GM12865 (cell line): ENCODE data around the gene KCNJ16.
"Not testable (repeated sequence)": the region's sequence is repeated elsewhere in the genome, so short reads cannot be mapped to it uniquely, and the experiment has no call there.

ENCODE experiments used
- DNase-seq: peaks from one replicate; pipeline ENCODE4 v3.0.0; 2010; ENCODE audit warnings: low read depth
- H3K4me3 ChIP-seq: 2 replicates; pipeline ENCODE4 v1.5.1; 2011; ENCODE audit warnings: mild to moderate bottlenecking, low read depth, low read length, control low read depth
- TF ChIP-seq, protein P1 (sequence below): IDR thresholded peaks from 2 replicates; pipeline ENCODE4 v1.5.1; 2011; ENCODE audit warnings: low read length, control low read depth, low read depth, inconsistent platforms; ENCODE audit not compliant: insufficient read depth; ENCODE audit errors: missing control alignments

Gene KCNJ16

DNA sequence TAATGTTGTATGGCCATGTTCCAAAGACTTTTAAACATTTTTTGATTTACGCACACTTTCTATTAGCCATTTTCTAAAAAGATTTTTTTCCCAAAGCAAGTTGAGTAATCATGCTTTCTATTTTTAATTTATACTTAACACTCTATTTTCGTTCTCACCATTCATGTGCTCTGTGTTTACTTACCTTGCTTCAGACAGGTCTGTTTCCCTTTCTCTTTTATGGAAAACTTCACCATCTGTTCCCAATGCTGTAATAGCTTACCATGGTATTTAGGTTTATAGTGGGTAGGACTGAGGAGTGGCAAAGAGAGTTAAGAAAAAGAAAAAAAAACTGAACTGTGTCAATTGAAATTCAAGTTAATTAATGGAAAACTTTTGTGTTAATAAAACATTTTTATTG lies 37.5 kb upstream of the KCNJ16 start:
- TF ChIP-seq, protein P1, sequence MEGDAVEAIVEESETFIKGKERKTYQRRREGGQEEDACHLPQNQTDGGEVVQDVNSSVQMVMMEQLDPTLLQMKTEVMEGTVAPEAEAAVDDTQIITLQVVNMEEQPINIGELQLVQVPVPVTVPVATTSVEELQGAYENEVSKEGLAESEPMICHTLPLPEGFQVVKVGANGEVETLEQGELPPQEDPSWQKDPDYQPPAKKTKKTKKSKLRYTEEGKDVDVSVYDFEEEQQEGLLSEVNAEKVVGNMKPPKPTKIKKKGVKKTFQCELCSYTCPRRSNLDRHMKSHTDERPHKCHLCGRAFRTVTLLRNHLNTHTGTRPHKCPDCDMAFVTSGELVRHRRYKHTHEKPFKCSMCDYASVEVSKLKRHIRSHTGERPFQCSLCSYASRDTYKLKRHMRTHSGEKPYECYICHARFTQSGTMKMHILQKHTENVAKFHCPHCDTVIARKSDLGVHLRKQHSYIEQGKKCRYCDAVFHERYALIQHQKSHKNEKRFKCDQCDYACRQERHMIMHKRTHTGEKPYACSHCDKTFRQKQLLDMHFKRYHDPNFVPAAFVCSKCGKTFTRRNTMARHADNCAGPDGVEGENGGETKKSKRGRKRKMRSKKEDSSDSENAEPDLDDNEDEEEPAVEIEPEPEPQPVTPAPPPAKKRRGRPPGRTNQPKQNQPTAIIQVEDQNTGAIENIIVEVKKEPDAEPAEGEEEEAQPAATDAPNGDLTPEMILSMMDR: no peak
- no peak overlapping the region for H3K4me3 ChIP-seq
- no peak for DNase-seq

DNA sequence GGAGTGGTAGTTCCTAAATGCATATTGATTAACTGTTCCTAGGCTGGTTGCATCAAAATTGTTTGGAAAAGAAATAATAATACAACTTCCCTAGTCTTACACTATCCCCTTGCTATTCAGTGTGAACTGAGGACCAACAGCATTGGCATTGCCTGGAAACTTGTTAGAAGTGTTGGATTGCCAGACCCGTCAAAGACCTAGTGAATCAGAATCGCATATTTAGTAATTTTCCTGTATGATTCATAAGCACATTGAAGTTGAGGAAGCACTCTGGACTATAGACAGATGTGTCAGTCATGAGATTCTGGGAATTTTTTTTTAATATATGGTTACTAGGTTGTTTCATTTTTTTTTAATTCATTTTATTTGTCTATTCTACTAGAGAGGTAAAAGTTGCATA lies 34.7 kb upstream of the KCNJ16 start:
- TF ChIP-seq, protein P1: no peak
- DNase-seq: no peak
- H3K4me3 ChIP-seq: no peak overlapping the region

DNA sequence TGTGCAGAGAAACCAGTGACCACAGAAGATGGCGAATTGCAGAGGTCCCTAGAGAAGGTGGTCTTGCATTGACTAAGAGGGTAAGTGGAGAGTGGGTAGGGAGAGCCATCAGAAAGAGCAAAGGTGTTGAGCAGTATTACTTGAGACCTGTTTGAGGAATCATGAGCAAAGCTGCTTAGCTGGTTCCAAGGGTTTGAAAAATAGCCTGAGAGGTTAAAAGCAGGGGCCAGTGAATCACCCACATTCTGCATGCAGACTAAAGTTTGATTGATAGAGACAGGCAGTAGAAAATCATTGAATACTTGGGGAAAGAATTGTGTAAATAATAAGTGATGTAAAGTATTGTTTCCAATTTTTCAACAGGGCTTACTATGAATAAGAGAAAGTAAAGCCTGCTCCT lies 34.0 kb upstream of the KCNJ16 start:
- TF ChIP-seq, protein P1: no peak
- no peak for DNase-seq

DNA sequence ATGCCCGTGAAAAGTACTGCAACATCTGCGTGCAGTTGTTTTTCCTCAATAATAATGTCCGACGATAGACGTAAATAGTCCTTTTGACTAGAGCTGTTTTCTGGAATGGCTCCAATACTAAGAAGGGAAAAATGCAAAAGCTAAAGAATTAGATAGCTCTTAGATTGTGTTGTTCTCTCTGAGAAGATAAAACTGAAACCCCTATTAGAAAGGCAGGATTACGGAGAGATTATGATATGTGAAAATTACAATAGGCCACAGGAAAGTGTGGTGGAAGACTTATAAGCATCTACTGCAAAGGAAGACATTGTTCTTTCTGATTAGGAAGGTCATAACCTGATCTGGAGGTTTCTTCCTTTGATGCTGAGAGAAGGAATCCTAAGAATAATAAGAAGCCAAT lies 33.5 kb upstream of the KCNJ16 start:
- no peak overlapping the region for H3K4me3 ChIP-seq
- TF ChIP-seq, protein P1: no peak
- no peak for DNase-seq

More for the DNA sequence above, 34.0 kb upstream of the KCNJ16 start:
- no peak overlapping the region for H3K4me3 ChIP-seq

DNA sequence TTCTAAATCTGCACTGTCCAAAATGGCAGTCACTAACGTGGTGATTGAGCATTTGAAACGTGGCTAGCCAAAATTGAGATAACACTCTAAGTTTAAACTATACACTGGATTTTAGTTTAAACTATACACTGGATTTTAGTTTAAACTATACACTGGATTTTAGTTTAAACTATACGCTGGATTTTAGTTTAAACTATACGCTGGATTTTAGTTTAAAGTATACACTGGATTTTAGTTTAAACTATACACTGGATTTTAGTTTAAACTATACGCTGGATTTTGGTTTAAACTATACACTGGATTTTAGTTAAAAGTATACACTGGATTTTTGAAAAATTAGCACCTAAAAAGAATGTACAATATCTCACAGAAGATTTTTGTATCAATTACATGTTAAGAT lies 29.2 kb upstream of the KCNJ16 start:
- not testable (repeated sequence) for H3K4me3 ChIP-seq, DNase-seq

- TF ChIP-seq, protein P1: no peak
- no peak for DNase-seq
- H3K4me3 ChIP-seq: no peak overlapping the region
Measured at GRCh38 chr17:70047619-70048419, 27.2 kb upstream of the KCNJ16 start.

DNA sequence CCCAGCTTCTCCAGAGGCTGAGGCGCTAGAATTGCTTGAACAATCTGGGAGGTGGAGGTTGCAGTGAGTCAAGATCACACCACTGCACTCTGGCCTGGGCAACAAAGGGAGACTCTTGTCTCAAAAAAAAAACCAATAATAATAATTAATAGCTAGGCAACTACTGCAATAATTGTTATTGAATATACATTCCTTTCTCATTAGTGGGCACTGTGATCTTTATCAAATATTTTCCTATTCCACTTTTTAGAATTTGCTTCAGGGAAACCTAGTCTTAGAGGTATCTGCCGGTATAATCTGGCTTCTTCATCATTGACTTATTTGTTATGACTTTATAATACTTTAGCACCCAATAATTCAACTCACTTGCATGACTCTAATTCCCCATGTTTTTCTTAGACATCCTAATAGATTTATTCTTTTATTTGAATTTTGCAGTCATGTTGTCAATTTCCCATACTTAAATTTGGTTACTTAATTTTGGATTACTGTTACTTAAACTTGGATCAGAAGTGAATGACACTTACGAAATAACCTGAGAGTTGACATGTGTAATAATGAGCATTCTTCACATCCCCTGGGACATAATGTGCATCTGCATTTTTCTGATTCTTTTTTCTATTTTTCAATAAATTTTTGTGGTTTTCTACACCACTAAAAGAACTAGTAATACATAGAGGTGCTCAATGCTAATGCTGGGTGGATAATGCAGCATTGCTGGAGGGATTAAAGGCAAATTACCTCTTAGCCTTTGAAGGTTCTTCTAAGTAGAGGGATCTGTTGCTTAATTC lies 25.0 kb upstream of the KCNJ16 start:
- no peak overlapping the region for H3K4me3 ChIP-seq
- TF ChIP-seq, protein P1: no peak
- DNase-seq: no peak
